Mesothelial cell of epicardium (in vitro differentiated cells): ENCODE data around the gene VIM. TPM values are rescaled to one million over a fixed set of nuclear protein-coding genes. Genes with fewer than 3 reads are reported as not detected.
"Not testable (repeated sequence)": the region's sequence is repeated elsewhere in the genome, so short reads cannot be mapped to it uniquely, and the experiment has no call there.

Experiments
- DNase-seq, 2 experiments: peaks; one replicate each; pipeline ENCODE4 v3.0.0; 2021; ENCODE audit warnings: low spot score in 2 of 2; ENCODE audit not compliant: unreplicated experiment in 2 of 2
- H3K27ac Mint-ChIP-seq: 2 replicates; pipeline ENCODE4 v1.8.0; 2021; ENCODE audit warnings: mixed read lengths
- H3K27me3 Mint-ChIP-seq: 2 replicates; pipeline ENCODE4 v1.8.0; 2021; ENCODE audit warnings: low read depth, mixed read lengths
- H3K36me3 Mint-ChIP-seq: 2 replicates; pipeline ENCODE4 v1.8.0; 2021; ENCODE audit warnings: mixed read lengths
- H3K4me1 Mint-ChIP-seq: 2 replicates; pipeline ENCODE4 v1.8.0; 2021; ENCODE audit warnings: mixed read lengths
- H3K4me3 Mint-ChIP-seq: 2 replicates; pipeline ENCODE4 v1.8.0; 2021; ENCODE audit warnings: mild to moderate bottlenecking, moderate library complexity, mixed read lengths
- H3K9me3 Mint-ChIP-seq: 2 replicates; pipeline ENCODE4 v1.8.0; 2021; ENCODE audit warnings: mixed read lengths
- CTCF ChIP-seq: fragments of 200-600 bp; sonication (generic); IDR thresholded peaks from one replicate; pipeline ENCODE4 v1.5.0; 2021; ENCODE audit warnings: antibody characterized with exemption; ENCODE audit not compliant: unreplicated experiment
- total RNA-seq: library from RNA; stranded (reverse); gene quantifications from 3 replicates; pipeline ENCODE4 v1.2.1, GENCODE V29; 2021

Gene VIM
- total RNA-seq, 1 donor from 2014 or later, result 1,481 TPM

GRCh38 chr10:17257466-17258321, 29.7 kb downstream of the VIM start:
- H3K4me3 Mint-ChIP-seq, result peak overlapping the region; percentile 36
- H3K27me3 Mint-ChIP-seq, result no peaks in the 10 kb centered on the region
- H3K36me3 Mint-ChIP-seq, result peaks cover 8% of the 10 kb centered on the region
- H3K4me1 Mint-ChIP-seq, result peaks cover 19% of the 10 kb centered on the region
- peak overlapping the region; percentile 19 for H3K27ac Mint-ChIP-seq
- DNase-seq, result peak; percentile 21 to 57
- TF ChIP-seq CTCF, result peak; percentile 88
- H3K9me3 Mint-ChIP-seq, result peaks cover 27% of the 10 kb centered on the region

- Mint-ChIP-seq H3K27ac (no peak overlapping the region), H3K36me3 (peaks cover 8% of the 10 kb centered on the region), H3K4me1 (peaks cover 2% of the 10 kb centered on the region), H3K27me3 (no peaks in the 10 kb centered on the region), H3K9me3 (peaks cover 37% of the 10 kb centered on the region), H3K4me3 (no peak overlapping the region)
- no peak for DNase-seq
- TF ChIP-seq CTCF, result no peak
Observed at GRCh38 chr10:17262502-17262901, 34.5 kb downstream of the VIM start.

- no peaks in the 10 kb centered on the region for H3K27me3 Mint-ChIP-seq
- no peak overlapping the region for H3K4me3 Mint-ChIP-seq
- no peak for TF ChIP-seq CTCF
- H3K36me3 Mint-ChIP-seq, result peaks cover 8% of the 10 kb centered on the region
- H3K4me1 Mint-ChIP-seq, result no peaks in the 10 kb centered on the region
- DNase-seq, result no peak
- H3K27ac Mint-ChIP-seq, result no peak overlapping the region
- peaks cover 37% of the 10 kb centered on the region for H3K9me3 Mint-ChIP-seq
Observed at GRCh38 chr10:17263580-17263979, 35.5 kb downstream of the VIM start.

- H3K27me3 Mint-ChIP-seq, result peaks cover 2% of the 10 kb centered on the region
- DNase-seq, result no peak
- no peaks in the 10 kb centered on the region for H3K4me1 Mint-ChIP-seq
- peaks cover 8% of the 10 kb centered on the region for H3K36me3 Mint-ChIP-seq
- no peak for TF ChIP-seq CTCF
- peaks cover 37% of the 10 kb centered on the region for H3K9me3 Mint-ChIP-seq
- no peak overlapping the region for H3K4me3 Mint-ChIP-seq
- H3K27ac Mint-ChIP-seq, result no peak overlapping the region
Observed at GRCh38 chr10:17265468-17265867, 37.4 kb downstream of the VIM start.

- H3K4me1 Mint-ChIP-seq, H3K36me3 Mint-ChIP-seq, H3K27ac Mint-ChIP-seq, DNase-seq, H3K4me3 Mint-ChIP-seq, H3K27me3 Mint-ChIP-seq: not testable (repeated sequence)
- H3K9me3 Mint-ChIP-seq, result peaks cover 33% of the 10 kb centered on the region
Observed at GRCh38 chr10:17266549-17266948, 38.5 kb downstream of the VIM start.

- no peak for DNase-seq
- Mint-ChIP-seq H3K9me3 (peaks cover 17% of the 10 kb centered on the region), H3K36me3 (no peaks in the 10 kb centered on the region), H3K4me1 (peaks cover 2% of the 10 kb centered on the region), H3K27me3 (peaks cover 2% of the 10 kb centered on the region), H3K4me3 (no peak overlapping the region), H3K27ac (no peak overlapping the region)
- TF ChIP-seq CTCF, result no peak
Observed at GRCh38 chr10:17272648-17273047, 44.6 kb downstream of the VIM start.
